OCI-LY7 (cell line): Measurements from ENCODE around the gene TMIGD3. TPM values are rescaled to one million over a fixed set of nuclear protein-coding genes. Genes with fewer than 3 reads are reported as not detected.
A peak's percentile ranks its signal among the peaks of the same experiment; 100 is the strongest.

Experiments used
- BruUV-seq: library from RNA; stranded (reverse); fragments of 400-500 nt; replicated peaks from 2 replicates; lab custom pipeline; 2021; lab: Mats Ljungman, UMichigan
- CTCF ChIA-PET: fragments of 300-600 bp; sonication (Branson Sonifier 250); formaldehyde crosslinking; loops from one replicate; lab custom pipeline; 2022; ENCODE audit warnings: antibody characterized with exemption; ENCODE audit not compliant: unreplicated experiment; lab: Charles Lee
- POLR2A ChIA-PET: fragments of 300-600 bp; sonication (Branson Sonifier 250); formaldehyde crosslinking; loops from one replicate; lab custom pipeline; 2022; ENCODE audit warnings: antibody characterized with exemption; lab: Charles Lee
- DNase-seq: peaks from one replicate; pipeline ENCODE4 v3.0.0-alpha.2; 2015; ENCODE audit warnings: low spot score
- H2AFZ ChIP-seq: fragments of 200-600 bp; sonication (generic), shearing (Covaris generic); 2 replicates; pipeline ENCODE4 v1.6.1; 2014; ENCODE audit warnings: mild to moderate bottlenecking, antibody characterized with exemption, low read length, moderate library complexity
- H3K27ac ChIP-seq: fragments of 200-600 bp; sonication (generic); 2 replicates; pipeline ENCODE4 v1.5.1; 2014; ENCODE audit warnings: mixed run types, low read depth, mild to moderate bottlenecking, moderate library complexity, low read length, inconsistent platforms; ENCODE audit not compliant: poor library complexity, severe bottlenecking
- H3K36me3 ChIP-seq: fragments of 200-600 bp; sonication (generic); 2 replicates; pipeline ENCODE4 v1.6.1; 2014; ENCODE audit warnings: mild to moderate bottlenecking, antibody characterized with exemption, low read length, moderate library complexity, mixed read lengths; ENCODE audit not compliant: insufficient read depth
- H3K4me1 ChIP-seq: fragments of 200-600 bp; sonication (generic); 2 replicates; pipeline ENCODE4 v1.5.1; 2014; ENCODE audit warnings: mild to moderate bottlenecking, low read length; ENCODE audit not compliant: insufficient read depth, poor library complexity, severe bottlenecking
- H3K4me2 ChIP-seq: fragments of 200-600 bp; sonication (generic); 2 replicates; pipeline ENCODE4 v1.6.1; 2014; ENCODE audit warnings: mild to moderate bottlenecking, low read length
- H3K4me3 ChIP-seq: fragments of 200-600 bp; sonication (generic); 2 replicates; pipeline ENCODE4 v1.5.1; 2014; ENCODE audit warnings: mild to moderate bottlenecking, low read depth, low read length; ENCODE audit not compliant: poor library complexity, severe bottlenecking
- H3K79me2 ChIP-seq: fragments of 200-600 bp; sonication (generic); 2 replicates; pipeline ENCODE4 v1.6.1; 2016; ENCODE audit warnings: low read depth, mild to moderate bottlenecking, low read length, moderate library complexity, mixed read lengths; ENCODE audit not compliant: insufficient read depth
- H3K9me2 ChIP-seq: fragments of 200-600 bp; sonication (generic); 2 replicates; pipeline ENCODE4 v1.6.1; 2016; ENCODE audit warnings: mild to moderate bottlenecking, low read length, mixed read lengths; ENCODE audit not compliant: insufficient read depth
- H3K9me3 ChIP-seq: fragments of 200-600 bp; sonication (generic); 2 replicates; pipeline ENCODE4 v1.6.1; 2014; ENCODE audit warnings: mild to moderate bottlenecking, mixed run types, low read length, mixed read lengths
- H4K20me1 ChIP-seq: fragments of 200-600 bp; sonication (generic); 2 replicates; pipeline ENCODE4 v1.6.1; 2014; ENCODE audit warnings: mild to moderate bottlenecking, antibody characterized with exemption, low read length, moderate library complexity, mixed read lengths; ENCODE audit not compliant: insufficient read depth
- EZH2phosphoT487 ChIP-seq: fragments of 200-600 bp; sonication (generic); IDR thresholded peaks from 2 replicates; pipeline ENCODE4 v1.6.1; 2018; ENCODE audit warnings: low read depth, borderline replicate concordance, mild to moderate bottlenecking, mixed run types, antibody characterized with exemption, low read length, moderate library complexity, mixed read lengths
- intact Hi-C: fragments of 100-400 bp; cut with micrococcal nuclease; formaldehyde crosslinking; loops from one replicate; pipeline ENCODE4 v1.10.0; 2022; ENCODE audit not compliant: unreplicated experiment
- total RNA-seq, 2 experiments: library from RNA; depleted of rRNA in 1 of 2; stranded (reverse); fragments of >200 nt in 1 of 2; shearing (Covaris generic) in 1 of 2; gene quantifications; 2 replicates each; pipeline ENCODE4 v1.2.3, GENCODE V29; 2014 to 2022
- TF ChIP-seq, protein P1 (sequence below): fragments of 200-600 bp; sonication (generic); conservative IDR thresholded peaks from 2 replicates; pipeline ENCODE4 v1.5.1; 2014; ENCODE audit warnings: mild to moderate bottlenecking, antibody characterized with exemption, low read length, moderate library complexity, mixed read lengths

The TMIGD3 gene
- total RNA-seq, 2 experiments from 2014 or later, result not detected

- peak overlapping the region; percentile 97 for H2AFZ ChIP-seq
- TF ChIP-seq, protein P1, sequence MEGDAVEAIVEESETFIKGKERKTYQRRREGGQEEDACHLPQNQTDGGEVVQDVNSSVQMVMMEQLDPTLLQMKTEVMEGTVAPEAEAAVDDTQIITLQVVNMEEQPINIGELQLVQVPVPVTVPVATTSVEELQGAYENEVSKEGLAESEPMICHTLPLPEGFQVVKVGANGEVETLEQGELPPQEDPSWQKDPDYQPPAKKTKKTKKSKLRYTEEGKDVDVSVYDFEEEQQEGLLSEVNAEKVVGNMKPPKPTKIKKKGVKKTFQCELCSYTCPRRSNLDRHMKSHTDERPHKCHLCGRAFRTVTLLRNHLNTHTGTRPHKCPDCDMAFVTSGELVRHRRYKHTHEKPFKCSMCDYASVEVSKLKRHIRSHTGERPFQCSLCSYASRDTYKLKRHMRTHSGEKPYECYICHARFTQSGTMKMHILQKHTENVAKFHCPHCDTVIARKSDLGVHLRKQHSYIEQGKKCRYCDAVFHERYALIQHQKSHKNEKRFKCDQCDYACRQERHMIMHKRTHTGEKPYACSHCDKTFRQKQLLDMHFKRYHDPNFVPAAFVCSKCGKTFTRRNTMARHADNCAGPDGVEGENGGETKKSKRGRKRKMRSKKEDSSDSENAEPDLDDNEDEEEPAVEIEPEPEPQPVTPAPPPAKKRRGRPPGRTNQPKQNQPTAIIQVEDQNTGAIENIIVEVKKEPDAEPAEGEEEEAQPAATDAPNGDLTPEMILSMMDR, result no peak
- no peak for TF ChIP-seq EZH2phosphoT487
- intact Hi-C loops, result no loop called here
- peak overlapping the region; percentile 65 for H3K4me2 ChIP-seq
- no peaks in the 10 kb centered on the region for H3K9me3 ChIP-seq
- no peak for DNase-seq
- H3K79me2 ChIP-seq, result no peaks in the 10 kb centered on the region
- H3K4me3 ChIP-seq, result no peak overlapping the region
- ChIA-PET CTCF (interaction anchor here (3.2 kb wide), 1 partner anchor 8 kb away, joined by 15 read pairs; no protein-coding TSS in a partner anchor), POLR2A (interaction anchor here (2.2 kb wide), 1 partner anchor 12 kb away, joined by 8 read pairs; the partner anchor contains the start of genes ADORA3 and TMIGD3)
- H3K4me1 ChIP-seq, result peaks cover 49% of the 10 kb centered on the region
- no peaks in the 10 kb centered on the region for H4K20me1 ChIP-seq
- H3K9me2 ChIP-seq, result no peaks in the 10 kb centered on the region
- no peaks in the 10 kb centered on the region for H3K36me3 ChIP-seq
- no peak overlapping the region for H3K27ac ChIP-seq
- no TSS peak for BruUV-seq
Observed at GRCh38 chr1:111515291-111516004, 12.0 kb upstream of the TMIGD3 start.

DNA sequence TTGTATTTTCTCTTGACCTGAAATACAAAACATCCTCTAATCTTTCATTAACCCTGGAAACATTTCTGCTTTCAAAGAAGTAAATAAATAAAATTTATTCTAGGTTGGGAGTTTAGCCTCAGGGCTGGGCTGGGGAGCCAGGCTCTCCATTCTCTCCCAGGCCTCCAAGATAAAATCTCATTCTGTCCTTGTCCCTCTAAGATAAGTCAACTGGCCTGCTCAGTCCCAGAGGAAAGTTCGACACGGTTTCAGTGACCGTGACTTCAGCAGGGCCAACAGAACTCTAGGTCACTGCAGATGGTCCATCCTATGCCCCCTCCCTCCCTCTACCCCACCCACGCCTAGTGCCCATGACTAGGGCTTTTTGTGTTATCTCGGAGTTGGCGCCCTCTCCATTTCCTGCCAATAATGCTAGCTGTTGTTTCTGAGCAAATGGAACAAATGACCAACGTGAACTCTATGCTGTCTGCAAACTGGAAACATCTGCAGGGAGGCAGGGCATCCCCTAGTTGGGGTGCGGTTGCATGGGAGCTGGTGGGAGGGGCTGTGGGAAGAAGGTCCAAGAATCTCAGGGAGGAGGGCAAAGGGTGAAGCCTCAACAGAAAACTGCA lies 10.1 kb upstream of the TMIGD3 start:
- POLR2A ChIA-PET, result interaction anchor here (0.6 kb wide), 1 partner anchor 372 kb away, joined by 5 read pairs; no protein-coding TSS in a partner anchor
- Histone ChIP-seq H3K4me2 (no peak overlapping the region), H3K36me3 (no peaks in the 10 kb centered on the region), H2AFZ (peak overlapping the region; percentile 15; the same call in 1 of the 2 replicates), H3K4me1 (peaks cover 58% of the 10 kb centered on the region), H3K79me2 (no peaks in the 10 kb centered on the region), H3K27ac (no peak overlapping the region), H3K4me3 (no peak overlapping the region), H3K9me2 (no peaks in the 10 kb centered on the region), H4K20me1 (no peaks in the 10 kb centered on the region), H3K9me3 (no peaks in the 10 kb centered on the region)
- CTCF ChIA-PET, result no interaction called here
- no peak for DNase-seq
- intact Hi-C loops, result no loop called here
- no peak for TF ChIP-seq EZH2phosphoT487
- TF ChIP-seq, protein P1, result no peak
- no TSS peak for BruUV-seq
